Right renal cortex interstitium (tissue), 3 donors: ENCODE results near the gene THBS1. TPM values are rescaled to one million over a fixed set of nuclear protein-coding genes. Genes with fewer than 3 reads are reported as not detected.

Experiments used
- DNase-seq, 3 donors: peaks; one replicate each; pipeline ENCODE4 v3.0.0-alpha.2; 2013; ENCODE audit warnings: low read depth in 3 of 3, low spot score in 2 of 3
- polyA plus RNA-seq, 3 donors: library from polyadenylated mRNA; unstranded; fragments of 120-200 nt; gene quantifications; one replicate each; pipeline ENCODE4 v1.2.1, GENCODE V29; 2013; ENCODE audit not compliant: insufficient read length in 3 of 3

THBS1 gene
- polyA plus RNA-seq, 3 donors = 155 to 187 (median 167) TPM

DNA sequence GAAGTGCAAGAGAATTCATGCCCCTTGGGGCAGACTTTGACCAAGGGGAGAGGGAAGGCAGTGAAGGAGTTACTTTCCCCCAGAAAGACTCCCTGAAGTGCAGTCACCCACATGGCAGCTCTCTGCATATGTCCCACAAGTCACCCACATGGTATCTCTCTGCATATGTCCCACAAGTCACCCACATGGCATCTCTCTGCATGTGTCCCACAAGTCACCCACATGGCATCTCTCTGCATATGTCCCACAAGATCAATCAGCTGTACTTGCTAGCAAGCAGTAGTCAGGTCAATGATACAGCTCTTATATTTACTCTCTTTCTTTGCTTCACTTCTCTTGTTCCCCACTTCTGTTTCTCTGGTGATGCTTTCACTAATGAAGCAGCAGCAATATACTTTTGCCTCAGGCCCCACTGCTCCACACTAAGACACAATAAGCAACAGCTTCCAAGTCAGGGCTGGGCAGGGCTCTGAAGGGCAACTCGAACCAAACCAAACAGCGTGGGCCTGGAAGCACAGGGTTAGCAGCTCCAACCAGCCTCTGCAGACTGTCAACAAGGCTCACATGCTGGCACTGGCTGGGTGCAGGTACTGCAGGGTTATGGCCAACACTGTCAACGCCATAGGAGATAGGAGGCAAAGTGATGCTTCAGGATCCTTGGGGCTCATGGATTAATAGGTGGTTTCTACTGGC is 46.7 kb downstream of the THBS1 start:
- no peak for DNase-seq

DNA sequence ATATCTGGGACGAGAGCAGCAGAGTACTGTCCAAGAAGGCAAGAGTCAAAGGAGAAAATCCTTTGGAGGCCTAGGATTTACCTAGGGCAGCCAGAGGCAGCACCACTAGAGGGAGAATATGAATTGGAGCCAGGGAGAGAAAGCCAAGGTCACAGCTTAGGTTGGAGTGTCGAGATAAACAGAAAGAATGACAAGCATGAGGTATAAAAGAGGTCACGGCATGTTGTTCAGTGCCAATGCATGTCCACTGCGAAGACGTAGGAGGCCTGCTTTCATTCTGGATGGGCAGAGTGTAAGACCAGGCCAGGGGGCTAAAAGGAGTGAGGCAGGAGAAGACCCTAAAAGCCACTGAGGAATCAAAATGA is 47.2 kb downstream of the THBS1 start:
- no peak for DNase-seq

DNA sequence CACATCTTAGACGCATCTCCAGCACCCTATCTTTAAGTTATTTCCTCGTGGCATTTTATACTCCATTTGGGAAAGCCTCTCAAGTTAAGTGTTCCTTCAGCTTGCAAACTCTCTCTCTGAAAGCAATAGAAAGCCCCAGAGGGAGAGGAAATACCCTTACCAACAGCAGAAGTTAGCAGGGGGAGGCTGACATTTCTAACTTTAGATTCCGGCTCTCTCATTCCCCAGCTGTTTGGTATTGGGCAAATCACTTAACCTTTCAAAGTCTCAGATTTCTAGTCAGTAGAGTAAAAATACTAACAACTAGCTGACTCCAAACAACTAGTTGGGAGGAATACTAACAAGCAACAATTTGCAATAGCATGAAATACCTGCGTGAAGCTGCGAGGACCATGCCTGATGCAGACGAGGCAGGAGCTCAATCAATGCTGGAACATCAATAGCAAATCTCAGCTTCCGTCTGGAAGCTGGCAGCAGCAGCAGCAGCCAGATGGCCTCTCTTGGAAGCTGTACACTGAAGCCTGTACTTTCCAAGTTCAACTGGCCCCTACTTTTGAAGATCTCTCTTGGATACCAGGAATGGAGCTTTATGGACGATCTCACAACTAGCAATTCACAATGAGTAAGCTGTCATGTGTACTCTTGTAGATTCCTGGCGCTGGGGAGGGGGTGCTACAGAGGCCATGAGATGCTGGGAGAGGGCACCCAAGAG is 47.8 kb downstream of the THBS1 start:
- no peak for DNase-seq

GRCh38 chr15:39629371-39629770 is 48.5 kb downstream of the THBS1 start:
- DNase-seq = no peak

DNA sequence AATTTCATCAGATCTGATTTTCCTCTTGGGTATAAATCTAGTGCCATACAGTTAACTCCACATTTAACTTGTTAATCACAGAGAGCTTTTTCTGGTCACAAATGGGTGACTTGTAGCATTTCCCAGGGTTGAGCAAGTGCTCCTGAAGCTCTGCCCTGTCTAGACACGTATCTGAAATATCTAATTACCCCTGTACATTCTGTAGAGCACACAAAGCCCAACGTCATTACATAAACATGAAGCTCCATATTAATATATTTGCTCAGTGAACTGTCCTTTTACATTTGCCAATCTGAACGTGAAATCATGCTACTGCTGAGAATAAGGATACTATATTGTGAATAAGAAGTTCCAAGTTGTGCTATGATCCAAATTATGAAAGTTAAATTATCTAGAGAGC is 49.0 kb downstream of the THBS1 start:
- no peak for DNase-seq

DNA sequence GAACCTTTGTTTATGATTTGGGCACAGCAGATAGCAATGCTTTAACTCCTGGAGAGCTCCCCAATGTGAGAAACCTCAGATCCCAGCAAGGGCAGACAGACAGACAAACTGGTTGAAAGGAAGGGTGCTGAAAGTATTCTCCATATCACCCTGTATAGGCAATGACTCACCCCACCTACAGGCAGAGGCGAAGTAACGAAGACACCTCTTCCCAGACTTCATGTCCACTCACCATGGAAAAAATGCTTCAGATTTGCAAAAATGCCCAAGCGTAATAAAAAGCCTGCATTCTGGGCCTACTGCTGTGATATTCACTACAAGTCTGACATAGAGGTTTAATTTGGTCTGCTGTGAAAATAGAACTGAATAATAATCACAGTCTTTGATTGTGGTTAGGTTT is 50.5 kb downstream of the THBS1 start:
- DNase-seq = no peak

- DNase-seq = no peak
Observed at GRCh38 chr15:39638041-39638440, 57.2 kb downstream of the THBS1 start.

GRCh38 chr15:39639037-39639436 is 58.2 kb downstream of the THBS1 start:
- no peak for DNase-seq

DNA sequence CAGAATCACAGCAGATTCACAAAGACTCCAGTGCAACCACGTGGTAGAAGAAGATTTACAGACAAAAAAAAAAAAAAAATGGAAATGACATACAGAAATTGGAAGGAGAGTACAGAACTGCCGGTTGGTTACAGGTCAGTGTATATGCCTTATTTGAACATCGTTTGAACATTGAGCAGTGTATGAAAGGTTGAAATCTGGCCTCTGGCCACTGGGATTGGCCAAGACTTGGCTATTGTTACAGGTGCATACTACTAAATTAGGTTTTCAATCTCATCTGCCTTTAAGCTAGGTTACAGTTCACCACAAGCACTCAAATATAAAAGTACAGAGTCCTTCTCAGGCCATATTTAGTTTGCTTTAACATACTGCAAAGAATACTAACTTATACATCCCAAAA is 59.8 kb downstream of the THBS1 start:
- no peak for DNase-seq

- no peak for DNase-seq
Observed at GRCh38 chr15:39641191-39641889, 60.5 kb downstream of the THBS1 start.

- no peak for DNase-seq
Observed at GRCh38 chr15:39642011-39642640, 61.2 kb downstream of the THBS1 start.

- DNase-seq = no peak
Observed at GRCh38 chr15:39643727-39644126, 62.8 kb downstream of the THBS1 start.

- DNase-seq = no peak
Observed at GRCh38 chr15:39644136-39644535, 63.3 kb downstream of the THBS1 start.

DNA sequence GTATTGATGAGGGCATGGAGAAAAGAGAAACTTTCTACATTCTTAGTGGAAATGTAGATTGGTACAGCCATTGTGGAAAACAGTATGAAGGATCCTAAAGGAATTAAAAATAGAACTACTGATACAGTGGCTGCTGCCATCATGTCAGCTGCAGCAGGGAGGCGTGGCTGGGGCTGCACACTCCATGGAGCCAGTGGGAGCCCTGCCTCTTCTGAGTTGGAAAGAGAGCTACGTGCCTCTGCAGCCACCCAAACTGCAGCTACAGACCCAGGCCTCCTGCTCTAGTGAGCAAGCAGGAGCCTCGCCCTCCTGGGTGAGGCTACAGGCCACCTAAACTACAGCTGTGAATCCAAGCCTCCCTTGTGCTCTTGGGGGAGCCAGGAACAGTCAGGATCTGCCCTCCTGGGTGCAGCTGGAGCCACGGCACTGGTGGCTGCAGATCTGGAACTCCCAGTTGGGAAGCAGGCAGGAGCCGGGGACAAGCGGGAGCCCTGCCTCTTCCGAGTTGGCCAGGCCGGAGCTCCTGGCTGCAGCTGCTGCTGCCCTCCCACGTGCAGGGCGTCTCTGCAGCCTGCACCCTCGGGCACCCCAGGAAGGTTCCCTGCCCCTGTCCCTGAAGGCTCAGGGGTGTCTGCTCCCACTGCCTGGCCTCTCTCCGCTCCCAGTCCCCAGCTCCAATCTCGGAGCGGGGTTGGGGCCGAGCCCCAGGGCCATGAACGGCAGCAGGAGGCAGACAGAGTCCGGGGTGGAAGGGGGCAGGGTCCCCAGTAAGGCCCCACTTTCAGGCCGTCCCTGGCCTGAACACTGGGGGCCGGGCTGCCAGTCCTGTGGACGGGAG is 64.5 kb downstream of the THBS1 start:
- no peak for DNase-seq

DNA sequence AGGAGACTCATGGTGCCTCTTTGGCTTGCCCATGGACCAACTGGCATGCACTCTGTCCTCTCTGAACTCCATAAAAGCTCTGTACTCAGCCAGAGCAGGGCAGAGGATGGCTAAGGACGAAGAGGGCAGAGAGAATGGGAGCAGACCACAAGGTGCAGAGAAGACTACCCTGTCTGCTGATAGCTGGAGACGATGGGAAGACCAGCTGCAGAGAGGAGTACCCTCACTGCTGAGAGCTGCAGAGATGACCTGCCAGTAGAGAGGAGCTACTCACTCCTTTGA is 65.0 kb downstream of the THBS1 start:
- no peak for DNase-seq

- no peak for DNase-seq
Observed at GRCh38 chr15:39646425-39646824, 65.5 kb downstream of the THBS1 start.

Other genes starting within 250 kb of the THBS1 start
- 1 to 10 TPM; 2.9 to 4.2 (median 4.1) TPM for gene FSIP1, start 201.8 kb downstream of the THBS1 start, polyA plus RNA-seq